Measurements from ENCODE around the gene NISCH. TPM values are rescaled to one million over a fixed set of nuclear protein-coding genes. Genes with fewer than 3 reads are reported as not detected.

The NISCH gene
- total and polyA plus RNA-seq, 2 donors (not counting 1 experiment from before 2014, with no cell fraction given): 130 to 169 TPM

DNA sequence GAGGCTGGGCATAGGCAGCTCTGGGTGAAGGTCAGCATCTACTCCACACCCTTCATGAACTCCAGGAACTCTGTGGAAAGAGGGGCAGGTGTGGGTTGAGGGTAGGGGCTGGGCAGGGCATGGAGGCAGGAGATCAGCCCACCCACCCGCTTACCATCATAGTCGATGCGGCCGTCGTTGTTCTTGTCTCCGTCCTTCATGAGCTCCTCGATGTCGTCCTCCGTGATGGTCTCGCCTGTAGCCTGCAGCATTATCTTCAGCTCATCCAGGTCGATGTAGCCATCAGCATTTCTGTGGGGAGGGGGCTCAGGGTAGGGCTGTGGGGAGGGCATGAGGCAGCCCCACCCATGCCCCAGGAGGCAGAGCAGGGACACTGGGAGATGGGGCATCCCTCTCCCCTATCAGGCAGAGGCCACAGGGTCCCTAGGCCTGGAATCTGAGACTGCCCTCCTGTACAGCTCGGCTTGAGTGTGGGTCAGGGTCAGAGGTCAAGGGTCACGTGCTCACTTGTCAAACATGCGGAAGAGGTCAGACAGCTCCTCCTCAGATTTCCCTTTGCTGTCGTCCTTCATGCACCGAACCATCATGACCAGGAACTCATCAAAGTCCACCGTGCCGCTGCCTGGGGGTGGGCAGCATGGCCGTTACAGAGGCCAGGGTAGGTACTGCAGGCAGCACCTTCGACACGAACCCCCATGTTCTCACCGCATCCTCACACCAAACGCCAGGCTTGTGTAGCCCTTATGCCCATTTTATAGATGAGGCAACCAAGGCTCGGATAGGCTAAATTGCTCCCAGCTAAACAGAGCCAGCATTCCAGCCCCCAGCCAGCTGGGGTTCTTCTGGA lies 3.9 kb upstream of the NISCH start:
- H3K4me2 ChIP-seq (replicated peaks; ENCODE audit: low read depth, low read length, poor library complexity, severe bottlenecking): no peak overlapping the region
- ChIA-PET CTCF (interaction anchor here (1.3 kb wide), 1 partner anchor 38 kb away, joined by 3 read pairs; no protein-coding TSS in a partner anchor), POLR2A (no interaction called here)
- no peak overlapping the region for H3K27ac ChIP-seq (ENCODE audit: low read length in 2 of 2)
- H3K4me1 Mint-ChIP-seq: peaks cover 20% of the 10 kb centered on the region
- no peaks in the 10 kb centered on the region for H3K27me3 Mint-ChIP-seq
- H3K4me1 ChIP-seq (ENCODE audit: control insufficient read depth in 2 of 2, insufficient read depth in 2 of 2, low read length in 2 of 2): peaks cover 15 to 24% of the 10 kb centered on the region in 2 donors
- H3K36me3 ChIP-seq (replicated peaks in 1 of 2; ENCODE audit: control extremely low read depth in 1 of 2, control insufficient read depth in 1 of 2, extremely low read depth in 1 of 2, insufficient read depth in 2 of 2, low read length in 1 of 2): no peaks in the 10 kb centered on the region
- no peaks in the 10 kb centered on the region for H4K20me1 ChIP-seq (ENCODE audit: control insufficient read depth, insufficient read depth, low read length, poor library complexity, severe bottlenecking)
- TF ChIP-seq, protein P1, sequence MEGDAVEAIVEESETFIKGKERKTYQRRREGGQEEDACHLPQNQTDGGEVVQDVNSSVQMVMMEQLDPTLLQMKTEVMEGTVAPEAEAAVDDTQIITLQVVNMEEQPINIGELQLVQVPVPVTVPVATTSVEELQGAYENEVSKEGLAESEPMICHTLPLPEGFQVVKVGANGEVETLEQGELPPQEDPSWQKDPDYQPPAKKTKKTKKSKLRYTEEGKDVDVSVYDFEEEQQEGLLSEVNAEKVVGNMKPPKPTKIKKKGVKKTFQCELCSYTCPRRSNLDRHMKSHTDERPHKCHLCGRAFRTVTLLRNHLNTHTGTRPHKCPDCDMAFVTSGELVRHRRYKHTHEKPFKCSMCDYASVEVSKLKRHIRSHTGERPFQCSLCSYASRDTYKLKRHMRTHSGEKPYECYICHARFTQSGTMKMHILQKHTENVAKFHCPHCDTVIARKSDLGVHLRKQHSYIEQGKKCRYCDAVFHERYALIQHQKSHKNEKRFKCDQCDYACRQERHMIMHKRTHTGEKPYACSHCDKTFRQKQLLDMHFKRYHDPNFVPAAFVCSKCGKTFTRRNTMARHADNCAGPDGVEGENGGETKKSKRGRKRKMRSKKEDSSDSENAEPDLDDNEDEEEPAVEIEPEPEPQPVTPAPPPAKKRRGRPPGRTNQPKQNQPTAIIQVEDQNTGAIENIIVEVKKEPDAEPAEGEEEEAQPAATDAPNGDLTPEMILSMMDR (IDR thresholded peaks at IDR 0.05): no peak
- TF ChIP-seq EZH2 (IDR thresholded peaks at IDR 0.05; ENCODE audit: borderline replicate concordance, insufficient read depth, low read depth, low read length, poor library complexity, severe bottlenecking): no peak
- no peak overlapping the region for H3K9ac ChIP-seq (ENCODE audit: low read length)
- DNase-seq (no peak), ATAC-seq (ENCODE audit: low read depth) (no peak)
- H3K4me3 ChIP-seq (ENCODE audit: control extremely low read depth in 1 of 5, extremely low read depth in 1 of 5, insufficient read depth in 1 of 5, low read depth in 2 of 5, low read length in 4 of 5): no peak overlapping the region
- no peaks in the 10 kb centered on the region for H3K9me3 Mint-ChIP-seq (ENCODE audit: insufficient read depth)
- 93% methylated on average over 16 of the region's 24 CpGs for WGBS (ENCODE audit: insufficient coverage)
- H3K4me3 Mint-ChIP-seq: no peak overlapping the region
- peak overlapping the region; percentile 56 for H3K27ac Mint-ChIP-seq
- no peak overlapping the region for H2AFZ ChIP-seq (ENCODE audit: insufficient read depth, low read depth, low read length, poor library complexity, severe bottlenecking)
- H3K27me3 ChIP-seq (replicated peaks in 1 of 4; ENCODE audit: control extremely low read depth in 1 of 4, control insufficient read depth in 3 of 4, insufficient read depth in 4 of 4, low read length in 3 of 4): no peaks in the 10 kb centered on the region
- no peaks in the 10 kb centered on the region for H3K9me3 ChIP-seq (ENCODE audit: control extremely low read depth in 1 of 3, control insufficient read depth in 2 of 3, insufficient read depth in 1 of 3, low read length in 2 of 3)
- H3K79me2 ChIP-seq (ENCODE audit: control insufficient read depth, insufficient read depth, low read length): peaks cover 41% of the 10 kb centered on the region
- intact Hi-C loops (cut with micrococcal nuclease): no loop called here

DNA sequence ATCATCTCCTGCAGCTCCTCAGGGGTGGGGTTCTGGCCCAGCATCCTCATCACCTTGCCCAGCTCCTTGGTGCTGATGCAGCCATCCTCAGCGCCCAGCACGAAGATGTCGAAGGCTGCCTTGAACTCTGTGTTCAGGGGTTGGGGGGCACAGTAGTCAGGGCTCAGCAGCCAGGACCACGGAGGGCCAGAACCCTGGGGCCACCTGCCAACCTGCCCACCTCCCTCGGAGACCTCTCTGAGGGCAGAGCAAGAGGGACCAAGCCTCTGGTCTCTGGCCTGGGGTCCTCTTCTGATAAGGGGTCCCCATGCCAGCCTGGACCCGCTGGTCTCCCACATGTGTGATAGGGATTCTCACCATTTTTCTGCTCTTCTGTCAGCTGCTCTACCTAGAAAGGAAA lies 3.3 kb upstream of the NISCH start:
- Histone ChIP-seq H3K79me2 (ENCODE audit: control insufficient read depth, insufficient read depth, low read length) (peaks cover 41% of the 10 kb centered on the region), H3K27me3 (replicated peaks in 1 of 4; ENCODE audit: control extremely low read depth in 1 of 4, control insufficient read depth in 3 of 4, insufficient read depth in 4 of 4, low read length in 3 of 4) (no peaks in the 10 kb centered on the region), H3K9me3 (ENCODE audit: control extremely low read depth in 1 of 3, control insufficient read depth in 2 of 3, insufficient read depth in 1 of 3, low read length in 2 of 3) (no peaks in the 10 kb centered on the region), H3K27ac (ENCODE audit: low read length in 2 of 2) (no peak overlapping the region), H3K9ac (ENCODE audit: low read length) (no peak overlapping the region), H3K4me2 (replicated peaks; ENCODE audit: low read depth, low read length, poor library complexity, severe bottlenecking) (no peak overlapping the region), H3K4me3 (ENCODE audit: control extremely low read depth in 1 of 5, extremely low read depth in 1 of 5, insufficient read depth in 1 of 5, low read depth in 2 of 5, low read length in 4 of 5) (no peak overlapping the region), H3K4me1 (ENCODE audit: control insufficient read depth in 2 of 2, insufficient read depth in 2 of 2, low read length in 2 of 2) (peaks cover 16 to 26% of the 10 kb centered on the region in 2 donors), H3K36me3 (replicated peaks in 1 of 2; ENCODE audit: control extremely low read depth in 1 of 2, control insufficient read depth in 1 of 2, extremely low read depth in 1 of 2, insufficient read depth in 2 of 2, low read length in 1 of 2) (peaks cover 0 to under 1% of the 10 kb centered on the region in 2 experiments), H4K20me1 (ENCODE audit: control insufficient read depth, insufficient read depth, low read length, poor library complexity, severe bottlenecking) (no peaks in the 10 kb centered on the region), H2AFZ (ENCODE audit: insufficient read depth, low read depth, low read length, poor library complexity, severe bottlenecking) (no peak overlapping the region)
- H3K27me3 Mint-ChIP-seq: no peaks in the 10 kb centered on the region
- no peaks in the 10 kb centered on the region for H3K9me3 Mint-ChIP-seq (ENCODE audit: insufficient read depth)
- 95% methylated on average over 5 of the region's 6 CpGs for WGBS (ENCODE audit: insufficient coverage)
- DNase-seq: no peak
- TF ChIP-seq, protein P1 (IDR thresholded peaks at IDR 0.05): no peak
- no peak for TF ChIP-seq EZH2 (IDR thresholded peaks at IDR 0.05; ENCODE audit: borderline replicate concordance, insufficient read depth, low read depth, low read length, poor library complexity, severe bottlenecking)
- no peak for ATAC-seq (ENCODE audit: low read depth)
- H3K27ac Mint-ChIP-seq: no peak overlapping the region
- ChIA-PET CTCF (interaction anchor here (0.8 to 1.3 kb wide), 2 partner anchors 39 to 451 kb away, joined by 3 read pairs; no protein-coding TSS in a partner anchor), POLR2A (no interaction called here)
- intact Hi-C loops (cut with micrococcal nuclease): no loop called here
- peaks cover 23% of the 10 kb centered on the region for H3K4me1 Mint-ChIP-seq
- no peak overlapping the region for H3K4me3 Mint-ChIP-seq
